Stimulated activated CD8-positive, alpha-beta memory T cell treated with anti-CD3 and anti-CD28 coated beads, Interleukin-7, amount 100 ng/mL, for 48 hours (primary cell): ENCODE measurements around the gene STX8.

Experiments used
- DNase-seq, 2 donors: peaks; one replicate each; pipeline ENCODE4 v3.0.0-alpha.2; 2020; ENCODE audit warnings: low read depth in 1 of 2; ENCODE audit errors: extremely low read depth in 1 of 2

The STX8 gene

DNA sequence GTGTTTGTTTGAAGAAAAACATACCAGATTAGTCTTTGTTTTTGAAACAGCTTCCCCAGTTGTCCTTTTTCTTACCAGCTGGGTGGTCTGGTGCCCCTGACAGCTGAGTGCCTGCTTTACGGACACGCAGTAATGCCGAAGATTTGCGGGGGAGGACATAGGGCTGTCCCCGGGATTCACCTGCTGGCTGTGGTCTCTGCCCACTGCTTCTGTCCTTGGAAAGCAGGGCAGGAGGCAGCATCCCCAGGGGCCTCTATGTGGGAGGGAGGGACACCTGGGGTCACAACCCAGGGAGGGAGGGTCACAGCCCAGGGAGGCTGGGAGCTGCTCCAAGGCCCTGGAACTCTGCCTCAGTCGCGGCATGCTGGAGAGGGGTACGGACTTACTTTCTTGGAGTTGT lies 332.6 kb downstream of the STX8 start:
- DNase-seq = no peak

DNA sequence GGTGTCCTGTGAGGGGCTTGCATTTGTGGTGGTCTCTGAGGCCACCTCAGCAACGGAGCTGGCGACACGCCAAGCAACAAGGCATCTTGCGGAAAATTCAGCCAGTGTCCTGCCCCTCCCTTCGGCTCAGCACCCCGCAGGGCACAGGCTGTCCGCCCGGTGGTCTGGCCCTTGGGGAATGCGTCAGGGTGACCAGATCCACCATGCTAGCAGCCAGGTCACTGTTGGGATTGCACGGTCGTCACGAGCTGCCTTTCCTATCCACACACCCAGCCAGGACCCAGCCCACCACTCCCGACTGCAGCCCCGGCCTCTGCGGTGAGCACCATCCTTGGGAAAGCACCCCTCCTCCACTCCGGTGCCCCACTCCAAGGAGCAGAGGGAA lies 333.1 kb downstream of the STX8 start:
- no peak for DNase-seq

DNA sequence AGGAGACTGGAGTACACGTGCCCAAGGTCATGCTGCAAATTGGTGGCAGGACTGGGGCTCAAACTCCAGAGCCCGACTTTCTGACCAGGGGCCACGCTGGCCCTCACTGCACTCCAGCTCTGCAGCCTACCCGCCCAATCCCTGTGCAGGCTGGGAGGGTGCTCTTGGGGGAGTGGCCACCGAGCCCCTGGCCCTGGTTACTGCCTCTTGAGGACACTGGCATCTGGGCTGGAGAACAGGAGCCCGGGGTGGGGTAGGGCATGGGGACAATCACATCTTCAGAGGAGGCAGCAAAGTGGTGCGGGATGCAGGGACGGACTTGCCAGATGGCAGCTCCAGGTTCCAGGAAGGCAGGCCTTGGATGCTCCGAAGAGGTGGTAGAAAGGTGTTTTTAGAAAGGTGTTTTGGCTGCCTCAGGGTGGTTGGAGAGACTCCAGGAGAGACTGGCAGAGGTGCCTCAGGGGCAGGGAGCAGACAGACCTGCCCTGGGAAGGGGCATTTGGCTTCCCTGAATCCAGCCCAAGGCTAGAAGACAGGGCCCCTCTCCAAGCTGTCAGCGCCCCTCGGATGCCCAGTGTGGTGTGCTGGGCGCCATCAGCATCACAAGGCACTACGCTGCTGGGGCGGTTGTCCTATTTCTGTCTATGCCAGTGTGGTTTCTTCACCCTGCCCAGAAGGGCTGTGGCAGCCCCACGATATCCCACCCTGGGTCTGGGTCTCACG lies 333.7 kb downstream of the STX8 start:
- DNase-seq = no peak

GRCh38 chr17:9241371-9241712 lies 334.3 kb downstream of the STX8 start:
- no peak for DNase-seq

GRCh38 chr17:9240659-9241370 lies 334.8 kb downstream of the STX8 start:
- DNase-seq = no peak

- DNase-seq = peak; percentile 33 to 47
Observed at GRCh38 chr17:9239793-9240658, 335.6 kb downstream of the STX8 start.

GRCh38 chr17:9239246-9239792 lies 336.3 kb downstream of the STX8 start:
- no peak for DNase-seq

DNA sequence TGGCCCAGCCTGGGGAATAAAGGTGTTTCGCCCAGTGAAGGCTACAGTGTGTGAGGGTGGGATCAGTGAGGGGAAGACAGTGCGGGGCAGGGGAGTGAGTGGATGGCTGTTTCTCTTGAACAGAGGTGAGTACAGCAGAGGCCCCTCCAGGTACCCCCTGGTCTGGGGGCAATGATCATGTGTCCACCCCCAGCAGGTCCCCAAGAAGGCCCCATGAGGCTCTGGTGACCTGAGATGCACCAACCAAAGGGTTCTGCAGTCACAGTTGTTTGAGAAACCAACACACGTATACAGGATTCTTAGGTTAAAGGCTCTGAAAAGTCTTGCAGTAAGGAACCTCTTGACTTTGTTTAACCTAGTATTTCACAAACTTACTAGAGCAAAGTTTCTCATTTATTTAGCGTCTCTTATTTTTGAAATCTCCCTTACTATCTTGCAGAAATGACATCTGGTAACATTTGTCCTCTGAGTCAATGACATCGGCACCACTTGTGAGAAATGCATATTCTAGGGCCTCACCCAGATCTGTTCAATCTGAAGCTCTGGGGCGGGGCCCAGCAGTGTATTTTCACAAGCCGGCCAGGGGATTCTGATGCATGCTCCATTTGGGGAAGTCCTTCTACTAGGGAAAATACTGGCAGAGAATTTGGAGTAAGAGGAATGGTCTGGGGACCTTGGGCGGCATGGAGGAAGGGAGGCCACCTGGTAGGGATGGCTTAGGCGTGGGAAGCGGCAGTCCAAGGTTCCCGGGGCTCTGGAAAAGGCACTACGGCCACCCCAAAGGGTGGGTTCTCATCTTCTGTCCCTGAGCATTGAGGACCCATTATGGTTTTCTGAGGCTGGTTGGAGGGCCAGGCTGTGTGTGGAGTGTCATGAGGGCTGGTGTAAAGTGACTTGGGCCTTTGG lies 337.0 kb downstream of the STX8 start:
- DNase-seq = no peak

DNA sequence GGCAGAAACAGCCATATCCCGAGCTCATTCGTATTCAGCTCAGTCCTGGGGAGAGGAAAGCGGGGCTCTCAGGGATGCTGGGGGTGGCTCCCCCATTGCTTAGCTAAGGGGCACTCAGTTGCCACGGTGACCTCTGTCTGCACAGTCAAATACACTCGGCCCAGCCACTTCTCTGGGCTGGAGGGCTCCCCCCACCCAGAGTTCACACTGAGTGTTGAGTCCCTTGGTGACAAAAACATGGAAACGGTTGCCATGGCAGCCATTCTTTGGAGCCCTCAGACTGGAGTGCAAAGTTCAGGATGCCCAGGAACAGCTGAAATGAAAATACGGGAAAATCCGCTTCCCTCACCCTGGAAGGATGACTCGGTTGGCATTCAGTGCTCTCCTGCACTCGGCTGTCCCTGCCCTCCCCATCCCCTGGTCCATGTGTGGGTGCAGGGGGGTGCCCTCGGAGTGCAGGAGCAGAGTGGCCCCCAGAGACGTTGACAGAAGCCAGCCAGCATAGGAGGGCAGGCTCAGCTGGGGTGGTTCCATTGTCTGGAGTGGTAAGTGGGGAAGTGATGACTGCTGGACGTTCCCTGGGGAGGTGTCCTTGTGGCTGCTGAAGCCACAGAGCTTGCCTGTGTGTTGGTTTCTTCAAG lies 337.8 kb downstream of the STX8 start:
- DNase-seq = no peak

DNA sequence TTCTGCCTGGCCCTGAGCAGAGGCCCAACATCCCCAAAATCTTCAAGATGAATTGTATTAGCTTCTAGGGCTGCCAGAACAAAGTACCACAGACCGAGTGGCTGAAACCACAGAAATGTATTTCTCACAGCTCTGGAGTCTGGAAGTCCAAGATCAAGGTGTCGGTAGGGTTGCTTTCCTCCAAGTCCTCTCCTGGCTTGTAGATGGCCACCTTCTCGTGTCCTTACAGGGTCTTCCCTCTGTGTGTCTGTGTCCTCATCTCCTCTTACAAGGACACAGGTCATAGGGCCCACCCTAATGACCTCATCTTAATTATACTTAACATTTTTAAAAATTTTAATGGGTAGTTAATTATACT lies 338.6 kb downstream of the STX8 start:
- no peak for DNase-seq

DNA sequence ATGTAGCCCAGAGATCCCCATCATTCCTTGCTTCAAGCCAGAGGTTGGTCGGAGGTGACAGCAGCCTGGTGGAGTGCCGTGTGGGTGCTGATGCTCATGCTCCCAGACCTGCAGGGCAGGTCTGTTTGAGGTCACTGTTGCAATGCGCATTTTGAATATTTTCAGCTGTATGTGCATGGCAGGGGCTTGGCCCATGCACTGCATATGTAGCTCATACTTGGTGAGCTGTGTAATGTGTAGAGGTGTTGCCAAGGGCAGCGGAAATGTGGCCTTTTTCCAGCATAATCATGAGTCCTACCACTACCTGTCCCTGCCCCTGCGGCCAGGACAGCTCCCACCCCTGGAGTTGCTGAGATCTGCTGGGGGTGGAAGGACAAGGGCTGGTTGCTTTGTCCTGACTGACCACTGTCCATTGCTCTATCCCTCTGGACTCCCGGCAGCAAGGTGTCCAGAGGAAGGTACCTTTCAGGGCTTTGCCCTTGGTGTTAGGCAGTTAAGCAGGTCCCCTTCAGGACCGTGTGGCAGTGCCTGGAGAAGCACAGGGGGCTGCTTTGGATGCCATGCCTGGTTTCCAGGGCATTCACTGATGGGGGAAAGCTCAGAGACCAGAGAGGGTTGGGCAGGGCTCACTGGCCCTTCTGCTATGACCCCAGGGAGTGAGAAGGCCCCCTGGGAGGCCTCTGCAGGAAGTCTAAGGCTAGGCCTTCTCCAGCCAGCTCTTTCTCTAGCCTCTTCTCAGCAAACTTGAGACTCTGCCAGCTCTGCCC lies 339.2 kb downstream of the STX8 start:
- no peak for DNase-seq

DNA sequence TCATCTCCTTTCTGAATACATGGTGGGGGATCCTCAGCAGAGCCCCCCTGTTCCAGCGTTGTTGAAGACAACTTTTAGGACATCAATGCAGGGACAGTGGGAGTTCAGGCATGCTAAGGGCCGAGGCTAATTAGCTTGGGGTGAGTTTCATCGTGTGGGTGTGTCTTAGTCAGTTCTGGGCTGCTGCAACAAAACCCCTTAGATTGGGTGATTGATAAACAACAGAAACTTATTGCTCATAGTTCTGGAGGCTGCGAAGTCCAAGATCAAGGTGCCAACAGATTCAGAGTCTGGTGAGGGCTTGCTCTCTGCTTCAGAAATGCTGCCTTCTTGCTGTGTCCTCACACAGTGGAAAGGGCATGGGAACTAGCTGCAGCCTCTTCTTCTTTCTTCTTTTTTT lies 340.3 kb downstream of the STX8 start:
- DNase-seq = peak in 1 of 2 donors; percentile 16

GRCh38 chr17:9234389-9234945 lies 341.2 kb downstream of the STX8 start:
- DNase-seq = no peak

DNA sequence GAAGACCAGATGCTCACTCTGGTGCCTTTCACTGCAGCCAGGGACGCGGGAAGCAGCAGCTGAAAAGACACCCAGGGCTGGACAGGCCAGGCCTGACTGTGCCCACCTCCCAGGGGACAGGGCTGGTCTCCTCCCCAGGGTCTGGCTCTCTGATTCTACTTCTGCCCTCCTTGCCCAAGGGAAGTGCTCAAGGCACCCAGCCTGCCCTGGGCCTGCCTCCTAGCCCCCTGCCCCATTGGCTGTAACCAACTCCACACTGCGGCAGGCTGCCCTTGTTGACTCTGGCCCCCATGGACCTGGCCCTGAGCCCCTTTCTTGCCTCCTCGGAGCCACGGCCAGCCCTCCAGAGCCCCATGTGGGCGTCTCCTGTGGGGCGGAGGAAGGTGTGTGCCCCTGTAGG lies 341.9 kb downstream of the STX8 start:
- DNase-seq = no peak

DNA sequence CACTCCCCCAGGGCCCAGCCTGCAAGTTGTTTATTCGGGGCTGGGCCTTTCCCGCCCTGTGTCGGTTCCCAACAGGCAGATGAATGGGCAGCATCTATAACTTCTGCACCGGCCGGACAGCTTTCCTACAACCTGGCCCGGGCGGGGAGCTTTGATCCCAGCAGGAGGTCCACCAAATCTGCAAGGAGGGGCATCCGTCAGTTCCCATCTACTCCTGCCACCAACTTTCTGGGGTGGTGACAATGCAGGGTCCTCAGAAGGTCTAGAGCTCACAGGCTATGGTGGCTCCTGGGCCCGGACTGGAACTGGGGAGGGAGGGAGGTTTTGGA lies 342.4 kb downstream of the STX8 start:
- no peak for DNase-seq

DNA sequence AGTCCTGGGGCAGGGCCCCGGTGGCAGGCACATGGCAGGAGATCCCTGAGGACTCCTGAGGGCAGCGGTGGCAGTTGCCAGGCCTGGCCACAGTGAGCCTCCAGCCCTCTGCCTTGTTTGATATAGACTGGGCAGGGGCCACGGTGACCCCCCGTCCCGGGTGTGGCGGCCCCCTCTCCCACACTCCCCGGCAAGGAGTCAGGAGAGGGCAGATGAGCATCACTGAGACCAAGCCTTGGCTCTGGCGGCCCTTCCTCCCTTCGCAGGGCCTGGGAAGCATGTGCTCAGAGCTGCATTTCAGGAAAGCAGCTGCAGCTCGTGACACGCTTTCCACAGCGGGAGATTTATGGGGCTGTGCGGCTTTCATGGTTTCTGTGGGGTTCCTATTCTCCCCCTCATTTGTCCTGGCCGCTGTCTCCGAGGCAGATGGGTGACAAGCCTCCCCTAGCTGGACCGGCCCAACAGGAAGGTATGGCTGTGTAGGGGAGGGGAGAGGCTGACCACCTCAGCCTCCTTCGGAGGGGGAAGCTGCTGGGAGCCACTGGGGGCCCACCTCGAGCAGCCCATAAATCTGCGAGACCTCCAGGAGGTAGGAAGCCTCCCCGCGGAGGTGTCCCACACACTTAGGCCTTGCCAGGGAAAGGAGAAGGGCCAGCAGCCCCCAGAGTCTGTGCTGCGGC lies 342.9 kb downstream of the STX8 start:
- DNase-seq = no peak

DNA sequence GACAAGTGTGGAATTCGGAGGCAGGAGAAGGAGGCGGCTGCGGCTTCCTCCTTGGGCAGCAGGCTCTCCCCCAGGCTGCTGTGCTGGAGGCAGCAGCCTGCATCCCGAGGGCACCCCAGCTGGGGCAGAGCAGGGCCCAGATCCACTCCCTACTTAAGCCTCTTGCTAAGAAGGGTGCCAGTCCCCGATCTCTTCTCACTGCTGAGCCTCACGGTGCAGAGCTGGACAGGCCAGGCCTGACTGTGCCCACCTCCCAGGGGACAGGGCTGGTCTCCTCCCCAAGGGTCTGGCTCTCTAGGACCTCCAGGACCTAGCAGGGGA lies 343.5 kb downstream of the STX8 start:
- DNase-seq = no peak

DNA sequence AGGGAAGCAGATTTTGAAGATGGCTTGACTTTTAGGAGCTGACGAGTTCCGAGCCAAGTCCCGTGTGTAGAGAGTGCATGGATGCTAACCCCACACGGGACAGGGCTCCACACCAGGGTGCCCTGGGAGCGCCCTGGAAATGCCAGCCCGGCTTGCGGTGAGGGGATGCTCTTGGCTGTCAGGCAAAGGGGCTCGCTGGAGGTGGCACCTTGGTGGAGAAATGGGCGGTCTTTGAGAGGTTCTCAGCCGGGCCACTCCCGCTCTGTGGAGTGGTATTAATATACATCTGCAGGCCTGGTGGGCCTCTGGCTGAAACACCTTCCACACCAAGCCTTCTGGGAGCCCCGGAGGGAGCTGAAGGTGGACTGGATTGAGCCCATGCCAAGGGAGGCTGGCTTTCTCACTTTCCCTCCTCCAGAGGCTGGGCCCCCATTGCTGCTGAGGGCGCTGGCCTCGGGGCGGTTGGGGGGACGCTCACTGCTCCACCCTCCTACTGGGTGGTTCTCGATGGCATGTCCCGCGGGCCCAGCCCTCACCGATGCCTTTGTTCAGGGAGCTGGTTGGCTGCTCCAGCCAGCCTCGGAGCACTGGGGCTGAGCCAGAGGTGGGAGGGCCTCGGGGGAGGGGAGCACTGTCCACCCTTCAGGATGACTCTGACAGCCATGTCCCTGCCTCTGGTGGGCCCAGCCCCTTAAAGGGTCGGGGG lies 344.0 kb downstream of the STX8 start:
- DNase-seq = no peak
